Lower leg skin (tissue), 3 donors: ENCODE results near the gene CNTRL.

Source experiments
- POLR2A ChIP-seq, 2 donors: fragments of 450-650 bp; IDR thresholded peaks; one replicate each; pipeline ENCODE4 v1.6.1; 2016 to 2017; ENCODE audit warnings: antibody characterized with exemption in 2 of 2, mild to moderate bottlenecking in 1 of 2, moderate library complexity in 1 of 2
- TF ChIP-seq, protein P1 (sequence below), 3 donors: fragments of 450-650 bp; IDR thresholded peaks; one replicate each; pipeline ENCODE4 v1.5.1; 2016; ENCODE audit warnings: antibody characterized with exemption in 3 of 3, mild to moderate bottlenecking in 3 of 3, moderate library complexity in 2 of 3

DNA sequence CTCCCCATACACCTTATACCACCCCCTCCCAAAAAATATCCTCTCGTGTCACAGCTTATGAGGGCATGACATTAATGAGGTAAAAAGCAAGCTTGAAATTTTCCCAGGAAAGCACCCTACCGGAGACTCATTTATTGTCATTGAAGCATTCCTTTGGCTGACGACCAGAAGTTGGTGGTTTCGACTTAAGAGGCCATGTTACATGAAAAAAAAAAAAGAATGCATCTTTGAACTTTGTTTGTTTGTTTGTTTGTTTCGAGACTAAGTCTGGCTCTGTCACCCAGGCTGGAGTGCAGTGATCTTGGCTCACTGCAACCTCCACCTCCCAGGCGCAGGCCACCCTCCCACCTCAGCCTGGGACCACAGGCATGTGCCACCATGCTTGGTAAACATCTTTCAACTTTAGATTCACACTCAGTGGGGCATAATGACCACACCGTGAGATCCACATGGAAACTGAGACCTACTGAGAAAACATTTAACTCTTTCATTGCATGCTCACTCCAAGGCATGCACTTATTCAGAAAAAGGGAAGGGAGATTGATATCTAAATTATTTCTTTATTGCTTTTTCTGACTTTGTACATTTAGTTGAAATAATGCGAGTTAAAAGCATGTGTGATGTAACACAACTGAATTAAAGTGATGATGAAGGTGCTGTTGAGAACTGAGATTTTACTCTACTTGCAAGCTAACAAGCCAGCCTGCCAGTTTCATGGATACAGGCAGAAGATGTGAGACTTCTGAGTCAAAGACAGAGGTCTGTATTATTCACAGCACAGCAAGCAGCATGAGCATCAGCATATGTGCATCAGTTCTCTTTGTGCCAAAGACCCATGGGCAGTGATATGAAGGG, 132.0 kb downstream of the CNTRL start:
- TF ChIP-seq, protein P1, sequence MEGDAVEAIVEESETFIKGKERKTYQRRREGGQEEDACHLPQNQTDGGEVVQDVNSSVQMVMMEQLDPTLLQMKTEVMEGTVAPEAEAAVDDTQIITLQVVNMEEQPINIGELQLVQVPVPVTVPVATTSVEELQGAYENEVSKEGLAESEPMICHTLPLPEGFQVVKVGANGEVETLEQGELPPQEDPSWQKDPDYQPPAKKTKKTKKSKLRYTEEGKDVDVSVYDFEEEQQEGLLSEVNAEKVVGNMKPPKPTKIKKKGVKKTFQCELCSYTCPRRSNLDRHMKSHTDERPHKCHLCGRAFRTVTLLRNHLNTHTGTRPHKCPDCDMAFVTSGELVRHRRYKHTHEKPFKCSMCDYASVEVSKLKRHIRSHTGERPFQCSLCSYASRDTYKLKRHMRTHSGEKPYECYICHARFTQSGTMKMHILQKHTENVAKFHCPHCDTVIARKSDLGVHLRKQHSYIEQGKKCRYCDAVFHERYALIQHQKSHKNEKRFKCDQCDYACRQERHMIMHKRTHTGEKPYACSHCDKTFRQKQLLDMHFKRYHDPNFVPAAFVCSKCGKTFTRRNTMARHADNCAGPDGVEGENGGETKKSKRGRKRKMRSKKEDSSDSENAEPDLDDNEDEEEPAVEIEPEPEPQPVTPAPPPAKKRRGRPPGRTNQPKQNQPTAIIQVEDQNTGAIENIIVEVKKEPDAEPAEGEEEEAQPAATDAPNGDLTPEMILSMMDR (IDR thresholded peaks at IDR 0.05) = no peak
- no peak for TF ChIP-seq POLR2A (IDR thresholded peaks at IDR 0.05)
